Measurements from ENCODE around the gene PTPRM.
"Not testable (repeated sequence)": the region's sequence is repeated elsewhere in the genome, so short reads cannot be mapped to it uniquely, and the experiment has no call there.

The PTPRM gene

DNA sequence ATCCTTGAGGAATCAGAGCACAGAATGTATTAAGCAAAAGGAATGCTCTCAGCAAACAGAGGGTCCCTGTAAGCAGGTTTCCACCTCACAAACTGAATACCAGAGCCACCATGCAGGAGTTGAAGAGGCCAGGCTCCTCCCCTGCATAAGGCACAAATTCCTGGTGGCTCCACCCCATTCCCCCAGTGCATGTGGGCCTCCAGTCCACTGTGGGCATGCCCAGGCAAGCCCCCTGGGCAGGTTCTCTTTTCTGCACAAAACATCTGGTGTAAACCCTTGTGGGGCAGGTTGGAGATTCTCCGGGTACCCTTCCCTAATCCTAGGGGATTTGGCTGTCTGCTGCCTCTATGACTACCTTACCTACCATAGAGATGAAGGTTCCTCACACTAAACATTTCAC lies 166.5 kb downstream of the PTPRM start:
- no peak for DNase-seq

DNA sequence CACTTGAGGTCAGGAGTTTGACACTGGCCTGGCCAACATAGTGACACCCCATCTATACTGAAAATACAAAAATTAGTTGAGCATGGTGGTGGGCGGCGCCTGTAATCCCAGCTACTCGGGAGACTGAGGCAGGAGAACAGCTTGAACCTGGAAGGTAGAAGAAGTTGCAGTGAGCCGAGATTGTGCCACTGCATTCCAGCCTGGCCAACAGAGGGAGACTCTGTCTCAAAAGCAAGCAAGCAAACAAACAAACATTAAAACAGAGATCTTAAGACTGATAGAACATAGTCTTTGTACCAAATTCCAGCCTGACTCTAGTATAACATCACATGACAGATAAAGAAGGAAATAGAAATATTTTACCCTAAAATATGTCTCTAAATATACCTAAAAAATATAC lies 168.1 kb downstream of the PTPRM start:
- no peak for DNase-seq

DNA sequence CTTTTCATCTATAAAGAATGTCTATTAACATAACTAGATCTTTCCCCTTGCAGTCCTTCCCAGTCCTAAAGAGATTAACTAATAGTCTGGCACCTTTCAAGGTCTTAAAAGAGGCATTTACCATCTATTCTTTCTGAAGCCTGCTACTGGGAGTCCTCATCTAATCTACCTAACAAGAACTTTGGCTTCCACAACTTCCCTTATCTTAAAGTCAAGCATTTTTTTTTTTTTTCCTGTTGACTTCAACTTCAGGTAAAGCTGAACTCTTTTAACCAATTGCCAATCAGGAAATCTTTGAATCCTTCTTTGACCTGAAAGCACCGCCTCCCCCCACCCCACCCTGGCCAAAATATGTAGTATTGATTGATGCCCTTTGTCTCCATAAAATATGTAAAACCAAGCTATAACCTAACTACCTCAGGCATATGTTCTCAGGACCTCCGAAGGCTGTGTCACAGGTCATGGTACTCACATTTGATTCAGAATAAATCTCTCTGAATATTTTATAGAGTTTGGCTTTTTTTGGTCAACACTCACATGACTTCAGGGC lies 168.6 kb downstream of the PTPRM start:
- no peak for DNase-seq

DNA sequence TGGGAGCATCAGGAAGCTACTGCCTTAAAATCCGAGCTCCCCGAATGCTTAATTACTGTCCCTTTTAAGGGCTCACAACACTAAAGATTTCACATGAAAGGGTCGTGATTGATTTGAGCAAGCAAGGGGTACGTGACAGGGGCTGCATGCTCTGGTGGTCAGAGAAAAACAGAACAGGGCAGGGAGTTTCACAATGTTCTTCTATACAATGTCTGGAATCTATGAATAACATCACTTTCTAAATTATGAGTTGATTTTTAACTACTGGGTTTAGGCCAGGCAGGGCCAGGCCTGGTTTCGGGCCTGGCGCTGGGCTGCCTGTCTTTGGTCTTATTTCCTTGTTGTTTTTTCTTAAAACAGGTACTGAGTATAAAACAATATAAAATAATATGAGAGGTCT lies 169.4 kb downstream of the PTPRM start:
- not testable (repeated sequence) for DNase-seq

DNA sequence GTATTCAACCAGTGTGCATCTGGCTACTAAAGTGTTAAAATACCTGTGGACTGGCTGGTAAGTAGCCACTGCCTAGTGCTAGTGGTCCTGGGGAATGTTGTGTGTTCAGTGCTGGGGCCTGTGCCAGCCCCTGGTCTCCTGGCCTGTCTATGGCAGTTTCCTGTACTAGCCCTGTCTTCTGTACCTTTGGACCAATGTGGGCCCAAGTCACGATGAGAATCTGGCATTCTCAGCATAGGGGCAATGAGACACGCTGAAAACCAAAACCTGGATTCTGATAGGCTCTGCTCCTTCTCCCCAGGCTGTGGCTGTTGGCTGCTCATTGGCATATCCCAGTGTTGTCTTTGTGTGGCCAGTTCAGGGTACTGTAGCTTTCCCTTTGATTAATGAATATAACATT lies 170.4 kb downstream of the PTPRM start:
- no peak for DNase-seq

DNA sequence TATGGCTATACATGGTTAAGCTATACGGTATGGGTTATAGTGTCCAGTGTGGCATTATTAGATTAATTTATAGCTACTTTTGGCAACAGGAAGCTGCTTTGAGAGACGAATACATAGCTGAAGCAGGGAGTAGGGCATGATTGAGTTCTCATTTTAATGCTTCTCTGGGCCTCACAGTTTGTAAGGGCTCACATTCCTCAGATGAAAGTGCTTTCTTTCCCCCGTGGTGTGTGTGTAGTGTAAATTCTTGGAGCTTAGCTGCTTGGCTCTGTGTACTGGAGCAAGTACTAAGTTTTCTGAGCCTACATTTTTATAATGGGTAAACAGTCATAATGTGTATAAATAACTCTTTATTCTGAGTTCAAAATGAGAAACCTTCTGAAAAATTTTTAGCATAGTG lies 173.7 kb downstream of the PTPRM start:
- DNase-seq, result no peak

DNA sequence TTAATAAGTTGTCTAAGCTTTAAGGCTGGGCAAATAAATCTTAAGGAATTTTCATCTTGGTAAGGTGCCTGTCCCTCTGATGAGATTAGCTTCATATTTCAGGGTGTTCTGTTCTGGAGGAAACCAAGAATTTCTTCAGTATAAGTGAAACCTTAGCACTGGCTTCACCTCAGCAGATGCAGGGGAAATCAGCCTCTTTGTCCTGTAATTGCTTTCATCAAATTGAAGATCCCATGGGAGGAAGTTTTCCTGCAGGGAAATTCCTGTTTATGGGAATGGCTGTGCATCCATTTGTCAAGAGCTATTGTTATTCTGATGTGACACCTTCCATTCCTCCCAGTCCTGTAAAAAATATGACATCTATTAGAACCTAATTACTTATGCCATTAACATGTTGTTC lies 174.5 kb downstream of the PTPRM start:
- no peak for DNase-seq

DNA sequence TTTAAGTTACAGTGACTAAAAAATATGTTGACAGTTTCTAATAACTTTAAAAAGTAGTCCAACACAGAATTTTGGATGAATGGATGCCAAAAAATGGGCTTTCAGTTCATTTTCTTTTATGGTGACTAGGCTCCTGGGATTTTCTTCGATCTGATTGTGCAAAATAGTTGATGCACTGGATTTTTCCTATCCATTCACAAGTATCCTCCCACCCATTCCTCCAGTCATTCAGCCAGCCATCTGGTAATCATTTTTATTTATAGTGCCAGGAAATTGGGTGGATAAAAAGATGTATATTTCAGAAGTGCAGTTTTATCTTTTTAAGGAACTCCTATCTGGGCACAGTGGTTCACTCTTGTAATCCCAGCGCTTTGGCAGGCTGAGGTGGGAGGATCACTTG lies 175.1 kb downstream of the PTPRM start:
- no peak for DNase-seq

DNA sequence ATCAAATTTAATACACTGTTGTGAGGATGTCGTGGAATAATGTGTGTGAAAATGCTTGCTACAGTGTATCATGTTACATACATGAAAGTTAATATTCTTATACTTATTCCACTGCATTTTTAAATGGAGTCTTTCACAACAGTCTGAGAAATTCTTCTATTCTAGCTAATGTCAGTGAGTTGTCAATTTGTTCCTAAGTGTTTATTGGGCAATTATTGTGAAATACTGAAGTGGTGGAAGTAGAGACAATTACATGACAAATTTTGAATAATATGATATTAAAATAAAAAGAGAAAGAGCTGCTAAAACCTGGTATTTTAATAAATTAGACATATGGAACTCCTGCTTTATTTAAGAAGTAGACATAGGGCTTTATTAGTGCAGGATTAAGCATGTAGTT lies 176.1 kb downstream of the PTPRM start:
- no peak for DNase-seq

DNA sequence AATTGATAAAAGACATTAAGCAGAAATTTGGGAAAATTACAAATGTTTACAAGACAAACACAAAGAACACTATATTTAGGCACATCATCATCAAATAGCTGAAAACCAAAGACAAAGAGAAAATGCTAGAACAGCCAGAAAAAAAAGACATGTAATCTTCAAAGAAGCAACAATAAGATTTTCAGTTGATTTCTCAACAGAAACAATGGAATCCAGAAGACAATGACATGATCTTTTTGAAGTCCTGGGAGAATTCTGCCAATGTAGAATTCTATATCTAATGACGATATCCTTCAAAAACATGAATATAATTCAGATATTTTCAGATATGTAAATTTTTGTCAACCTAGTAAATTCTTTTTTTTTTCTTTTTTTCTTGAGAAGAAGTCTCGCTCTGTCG lies 179.0 kb downstream of the PTPRM start:
- no peak for DNase-seq

DNA sequence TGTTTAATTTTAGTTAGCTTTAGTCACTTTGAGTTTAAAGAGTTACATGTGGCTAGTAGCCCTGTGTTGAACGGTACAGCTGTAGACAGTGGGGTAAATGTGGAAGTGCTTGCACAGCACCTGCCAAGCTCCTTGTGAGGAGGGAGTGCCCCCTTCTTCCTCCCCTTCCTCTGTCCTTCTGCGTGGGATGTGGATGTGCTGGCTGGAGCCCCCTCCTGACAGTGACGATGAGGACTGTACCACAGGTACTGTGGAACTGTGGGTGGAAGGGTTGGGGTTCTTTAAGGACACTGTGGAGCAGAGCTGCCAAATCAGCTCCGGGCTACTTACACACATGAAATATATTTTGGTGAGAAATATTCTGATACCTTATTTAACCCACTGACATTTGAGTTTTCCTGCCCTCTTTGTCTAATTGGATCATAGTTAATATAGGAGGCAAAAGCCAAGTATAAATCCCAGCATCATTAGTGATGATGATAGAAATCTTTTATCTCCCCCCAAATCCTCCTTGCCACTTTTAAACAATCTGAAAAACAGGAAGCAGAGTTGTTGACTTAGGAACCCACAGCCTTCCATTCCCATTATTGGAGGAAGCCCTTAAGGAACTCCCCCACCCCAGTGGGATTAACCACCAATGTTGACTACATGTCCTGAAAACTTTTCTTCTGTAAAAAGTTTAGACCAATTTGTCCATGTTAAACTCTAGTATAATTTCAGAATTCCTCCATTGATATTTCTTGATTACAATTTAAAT lies 181.3 kb downstream of the PTPRM start:
- no peak for DNase-seq

DNA sequence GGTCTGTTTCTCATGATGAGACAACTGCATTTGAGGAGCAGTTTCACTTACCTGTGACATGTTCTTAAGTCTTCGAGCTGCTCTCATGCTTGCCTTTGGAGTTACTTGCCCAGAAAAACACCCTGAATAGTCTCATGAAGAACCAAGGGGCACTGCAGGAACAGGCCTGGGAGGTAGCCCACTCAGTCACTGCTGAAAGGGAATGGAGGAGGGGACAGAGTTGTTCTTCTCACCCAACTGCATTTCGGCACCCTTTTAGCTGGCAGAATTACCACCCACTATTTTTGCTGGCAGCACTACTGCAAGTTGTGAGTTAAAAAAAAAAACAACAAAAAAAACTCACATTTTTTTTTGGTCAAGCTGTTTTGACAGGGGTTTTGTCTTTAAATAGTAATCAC lies 181.9 kb downstream of the PTPRM start:
- DNase-seq, result no peak

DNA sequence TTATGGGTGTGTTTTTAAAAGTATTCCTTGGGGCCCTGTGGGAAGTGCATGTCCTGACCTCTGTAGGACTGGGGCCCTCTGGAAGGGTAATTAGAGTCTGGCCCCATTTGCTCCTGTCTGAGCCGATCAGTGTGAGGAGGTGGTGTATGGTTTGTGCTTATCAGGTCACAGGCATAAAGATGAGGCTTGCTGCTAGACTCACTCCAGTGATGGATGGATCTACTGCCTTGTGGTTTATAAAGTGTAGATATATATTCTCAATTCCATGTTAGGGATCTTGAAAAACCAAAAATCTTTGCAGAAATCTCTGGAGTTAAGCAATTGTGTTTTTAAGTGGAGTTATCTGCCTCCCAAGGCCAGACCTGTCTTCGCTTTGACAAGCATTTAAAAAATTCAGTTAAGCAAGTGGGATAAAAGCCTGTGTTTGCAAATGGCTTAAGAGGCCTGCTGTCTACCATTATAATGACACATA lies 182.4 kb downstream of the PTPRM start:
- DNase-seq, result no peak

DNA sequence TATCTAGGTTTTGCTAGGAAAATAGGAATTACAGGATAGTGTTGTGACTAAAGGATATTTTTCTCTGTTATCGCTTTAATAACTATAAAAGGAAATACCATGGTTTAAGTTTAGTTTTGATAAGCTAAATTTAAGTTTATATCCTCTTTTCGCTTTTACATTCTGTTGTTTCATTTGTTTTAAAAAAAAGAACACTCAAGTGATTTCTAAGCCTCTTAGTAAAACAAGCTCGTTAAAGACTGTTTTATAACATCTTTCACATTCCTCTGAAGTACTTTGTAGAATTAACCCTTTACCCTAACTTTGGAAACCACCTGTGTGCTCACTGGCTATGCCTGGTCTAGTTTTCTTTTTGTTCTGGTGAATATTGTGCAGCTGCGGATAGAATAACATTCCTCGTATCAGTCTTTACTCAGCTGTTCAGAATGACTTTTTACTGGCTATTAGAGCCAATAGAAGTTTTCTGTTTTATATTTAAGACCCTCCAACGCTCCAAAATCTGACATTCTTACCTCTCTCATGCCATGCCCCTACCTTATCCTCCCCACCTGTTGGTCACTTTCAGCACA lies 183.1 kb downstream of the PTPRM start:
- no peak for DNase-seq

DNA sequence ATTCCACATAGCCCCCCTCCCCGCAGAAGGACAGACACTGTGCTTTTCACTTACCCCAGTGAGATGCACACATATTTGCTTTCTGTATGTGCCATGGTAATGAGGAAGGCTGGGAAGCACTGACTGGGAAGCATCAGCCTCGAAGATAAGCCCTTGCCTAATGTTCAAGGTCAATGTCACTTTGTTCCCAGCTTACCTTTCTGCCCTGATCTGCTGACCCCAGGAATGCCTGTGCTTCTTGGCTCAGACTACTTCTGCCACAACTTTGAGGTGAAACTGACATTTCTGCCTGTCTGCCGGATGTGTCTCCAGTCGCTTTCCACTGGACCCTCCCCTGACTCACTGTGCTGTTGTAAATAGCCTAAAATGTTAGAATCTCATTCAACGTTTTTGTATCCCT lies 183.8 kb downstream of the PTPRM start:
- no peak for DNase-seq

DNA sequence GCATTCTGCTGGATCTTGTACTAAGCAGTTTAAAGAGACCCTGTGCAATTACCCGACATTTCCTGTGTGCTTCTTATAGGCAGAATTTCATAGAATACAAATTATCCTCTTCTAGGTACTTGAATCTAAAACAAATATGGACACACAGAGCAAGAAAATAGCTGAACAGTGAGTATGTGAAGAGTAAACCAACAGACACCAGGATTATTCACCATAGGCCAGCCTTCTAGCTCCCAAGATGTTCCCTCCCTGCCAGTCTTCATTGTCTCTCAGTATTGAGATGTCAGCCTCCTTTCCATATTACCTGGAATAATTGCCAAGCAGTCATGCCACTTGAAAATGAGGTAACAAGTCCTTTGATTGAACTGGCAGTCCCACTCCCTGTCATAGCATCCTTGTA lies 187.1 kb downstream of the PTPRM start:
- DNase-seq, result no peak

DNA sequence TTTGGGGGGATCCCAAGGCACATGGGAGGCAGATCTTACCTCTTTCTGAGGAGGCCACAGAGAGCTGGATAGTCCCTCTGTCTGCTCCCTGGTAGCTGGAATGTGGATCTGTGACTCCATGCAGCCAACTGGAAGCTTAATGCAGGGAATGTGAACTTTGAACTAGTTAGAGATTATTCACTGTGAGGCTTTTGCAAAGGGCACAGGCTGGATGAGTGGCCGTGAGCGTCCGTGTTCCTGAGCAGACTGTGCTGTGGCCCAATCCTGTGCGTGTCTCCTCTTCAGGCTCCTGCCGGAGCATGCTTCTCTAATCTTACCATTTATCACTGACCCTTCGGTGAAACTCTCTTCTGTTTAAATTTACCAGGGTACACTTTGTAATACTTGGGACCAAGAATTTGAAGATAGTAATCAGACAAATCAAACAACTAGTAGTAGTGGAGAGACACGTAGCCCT lies 187.6 kb downstream of the PTPRM start:
- DNase-seq, result no peak

DNA sequence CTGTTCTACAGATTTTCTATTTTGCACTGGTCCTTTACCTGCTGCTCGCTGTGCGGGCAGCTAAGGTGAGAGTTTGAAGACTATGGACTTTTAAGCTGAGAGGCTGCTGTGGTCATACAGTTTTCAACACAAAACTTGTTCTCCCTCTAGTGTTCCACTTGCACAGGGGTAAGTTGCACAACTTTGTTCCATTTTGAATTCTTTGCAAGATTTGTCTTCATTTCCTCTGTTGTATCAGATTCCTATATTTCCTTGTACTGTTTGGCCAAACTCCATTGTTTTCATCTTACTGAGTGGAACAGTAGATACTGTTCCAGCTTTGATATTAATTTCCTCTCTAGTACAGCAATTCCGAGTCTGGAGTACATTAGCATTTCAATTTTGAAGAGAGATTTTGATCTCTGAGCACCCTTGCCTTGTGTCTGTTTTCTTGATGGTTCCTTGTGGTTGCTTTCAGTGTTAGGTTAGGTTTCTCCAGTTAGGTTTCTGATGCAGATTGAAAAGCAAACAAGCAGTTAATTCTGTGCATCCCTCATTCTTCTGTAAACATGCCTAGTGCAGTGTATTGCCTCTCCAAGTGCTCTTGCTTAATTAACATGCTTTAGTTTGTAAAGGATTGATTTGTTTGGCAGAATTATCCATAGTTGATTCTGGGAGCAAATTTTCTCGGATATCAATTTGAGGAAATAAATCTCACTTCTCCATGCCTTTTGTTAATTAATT lies 188.8 kb downstream of the PTPRM start:
- no peak for DNase-seq

DNA sequence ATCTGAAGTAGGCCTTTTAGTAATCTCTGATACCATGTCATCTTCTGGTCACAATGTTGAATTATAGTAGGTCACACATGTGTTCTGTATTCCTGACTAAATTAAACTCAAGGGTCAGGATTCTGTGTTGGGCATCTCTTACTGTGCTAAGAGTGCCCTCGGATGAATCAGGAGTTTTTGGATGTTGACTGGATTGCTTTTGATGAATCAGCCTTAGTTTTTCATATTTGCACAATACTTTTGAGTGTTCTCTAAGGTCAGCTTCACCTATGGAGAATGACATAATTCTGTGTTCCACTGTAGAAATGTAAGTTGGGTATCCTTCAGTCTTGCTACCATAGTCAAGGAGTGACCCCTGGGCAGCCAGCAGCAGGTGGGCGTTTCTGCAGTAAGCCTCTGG lies 190.1 kb downstream of the PTPRM start:
- no peak for DNase-seq

DNA sequence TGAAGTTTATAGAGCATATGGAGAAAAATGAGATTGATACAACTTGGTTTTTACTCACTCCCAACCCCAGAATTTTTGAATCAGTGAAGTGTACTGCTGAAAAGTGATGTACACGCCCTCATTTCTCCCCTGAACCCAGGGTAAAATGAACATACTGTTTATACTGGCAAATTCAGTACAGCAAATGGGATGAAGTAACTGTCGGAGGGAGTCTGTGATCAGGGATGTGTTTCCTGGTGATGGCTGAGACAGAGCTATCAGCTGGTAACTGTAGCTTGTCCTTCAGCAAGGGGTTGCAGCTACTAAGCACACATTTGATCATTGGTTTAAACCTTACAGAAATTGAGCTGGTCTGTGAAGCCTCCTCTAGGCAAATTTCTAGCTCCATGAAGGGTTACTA lies 191.6 kb downstream of the PTPRM start:
- DNase-seq, result no peak

DNA sequence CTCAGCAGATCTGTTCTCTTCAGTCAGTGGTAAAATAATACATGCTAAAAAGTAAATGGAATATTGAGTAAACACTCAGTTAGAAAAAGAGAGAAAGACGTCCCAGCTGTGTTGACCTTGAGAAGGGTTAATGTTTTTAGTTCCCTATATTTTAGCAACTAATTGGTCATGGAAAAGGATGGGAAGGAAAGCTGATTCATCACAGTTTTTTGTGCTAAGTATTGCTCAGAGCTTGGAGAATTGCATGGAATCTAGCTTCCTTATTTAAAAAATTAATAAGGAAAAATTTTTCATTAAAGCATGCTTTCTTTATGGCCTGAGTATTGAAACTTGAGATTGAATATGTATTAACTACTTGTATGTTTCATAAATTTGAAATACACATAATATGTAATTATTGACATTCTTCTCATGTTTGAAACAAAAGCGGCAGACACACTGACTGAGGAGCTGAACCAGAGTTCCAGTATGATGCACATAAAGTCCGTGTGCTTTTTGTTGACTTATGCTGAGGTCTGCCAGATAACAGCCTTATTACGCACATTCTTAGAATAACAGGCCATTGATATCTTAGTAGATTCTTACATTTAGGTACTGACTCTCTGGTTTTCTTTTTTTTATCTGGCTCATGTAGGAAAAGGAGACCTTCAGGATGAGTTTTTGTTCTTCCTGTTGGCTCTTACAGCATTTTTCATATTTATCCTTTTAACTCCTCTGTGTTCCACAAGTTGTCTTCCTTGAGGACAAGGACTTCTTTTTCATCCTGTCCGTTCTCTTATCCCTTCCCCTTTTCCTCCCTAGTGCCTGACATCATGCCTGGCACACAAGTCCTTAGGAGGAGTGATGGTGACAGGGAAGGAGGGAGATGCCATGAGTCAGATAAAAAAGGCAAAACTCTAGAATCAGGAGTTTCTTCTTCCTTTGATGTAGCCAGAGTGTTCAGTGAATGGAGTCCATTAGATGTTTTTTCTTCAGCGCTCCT lies 194.1 kb downstream of the PTPRM start:
- no peak for DNase-seq

DNA sequence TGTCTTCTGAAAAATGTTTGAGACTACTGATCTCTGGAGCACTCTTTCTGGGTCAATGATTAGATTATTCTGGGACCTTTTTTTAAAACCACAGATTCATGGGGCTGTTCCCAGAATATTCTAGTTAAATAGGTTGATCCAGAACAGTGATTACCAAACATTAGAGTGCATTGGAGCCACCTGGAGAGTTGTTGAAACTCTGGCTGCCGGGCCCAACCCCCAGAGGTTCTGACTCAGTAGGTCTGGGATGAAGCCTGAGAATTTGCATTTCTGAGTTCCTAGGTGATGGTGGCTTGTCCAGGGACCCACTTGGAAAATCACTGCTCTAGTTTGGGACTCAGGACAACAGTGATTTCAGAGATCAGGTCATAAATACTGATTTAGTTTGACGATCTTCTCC lies 197.3 kb downstream of the PTPRM start:
- DNase-seq, result no peak

DNA sequence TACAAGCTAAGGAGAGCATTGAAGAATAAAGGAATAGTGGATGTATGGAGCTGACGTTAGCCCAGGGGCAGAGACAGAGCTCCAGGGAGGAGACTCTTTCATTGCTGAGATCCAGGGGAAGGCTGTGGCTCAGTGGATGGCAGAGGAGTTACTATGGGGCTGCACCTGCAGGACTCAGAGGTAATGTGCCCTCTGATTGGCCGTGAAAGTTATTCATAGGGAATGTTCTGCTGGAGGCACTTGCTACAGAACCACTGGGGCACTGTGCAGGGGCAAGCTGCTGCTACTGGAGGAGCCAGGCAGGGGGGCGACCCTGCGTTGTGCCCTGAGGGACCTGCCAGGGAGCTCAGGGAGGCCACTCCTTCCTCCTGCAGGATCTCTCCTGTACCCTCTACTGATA lies 199.2 kb downstream of the PTPRM start:
- DNase-seq, result no peak
